ENCODE results near the gene CYP11A1. TPM values are rescaled to one million over a fixed set of nuclear protein-coding genes. Genes with fewer than 3 reads are reported as not detected.

The CYP11A1 gene
- total and polyA plus RNA-seq, 4 donors, result 0.15 to 0.97 (median 0.69) TPM

GRCh38 chr15:74335396-74335795 is 32.0 kb downstream of the CYP11A1 start:
- Histone ChIP-seq H3K27me3 (ENCODE audit: control insufficient read depth in 3 of 3, insufficient read depth in 3 of 3, low read length in 2 of 3) (no peaks in the 10 kb centered on the region), H3K36me3 (ENCODE audit: control insufficient read depth in 4 of 4, insufficient read depth in 4 of 4, low read length in 4 of 4) (no peaks in the 10 kb centered on the region), H3K9ac (ENCODE audit: insufficient read depth in 1 of 2, low read length in 2 of 2) (no peak overlapping the region), H3K27ac (ENCODE audit: low read depth in 1 of 2, low read length in 1 of 2) (no peak overlapping the region), H3K4me1 (ENCODE audit: control insufficient read depth in 5 of 5, insufficient read depth in 5 of 5, low read length in 5 of 5) (peaks cover 0 to 4% (median 0%) of the 10 kb centered on the region in 5 donors), H3K9me3 (ENCODE audit: control insufficient read depth in 4 of 4, insufficient read depth in 3 of 4, low read length in 3 of 4) (no peaks in the 10 kb centered on the region), H3K4me3 (no peak overlapping the region)
- WGBS, 2 donors, result 89 to 94% methylated on average over 8 of the region's 8 CpGs
- no peak for TF ChIP-seq CTCF (IDR thresholded peaks at IDR 0.05; ENCODE audit: control extremely low read depth, extremely low read depth)
- no peak for ATAC-seq (ENCODE audit: insufficient read depth, low FRiP score)
- DNase-seq, result no peak

- ATAC-seq (ENCODE audit: insufficient read depth, low FRiP score), result no peak
Measured at GRCh38 chr15:74334127-74334526, 33.3 kb downstream of the CYP11A1 start.

GRCh38 chr15:74333662-74334061 is 33.8 kb downstream of the CYP11A1 start:
- TF ChIP-seq CTCF (IDR thresholded peaks at IDR 0.05; ENCODE audit: control extremely low read depth, extremely low read depth), result no peak
- ATAC-seq (ENCODE audit: insufficient read depth, low FRiP score), result no peak
- Histone ChIP-seq H3K36me3 (ENCODE audit: control insufficient read depth in 4 of 4, insufficient read depth in 4 of 4, low read length in 4 of 4) (no peaks in the 10 kb centered on the region), H3K4me1 (ENCODE audit: control insufficient read depth in 5 of 5, insufficient read depth in 5 of 5, low read length in 5 of 5) (no peaks in the 10 kb centered on the region), H3K4me3 (no peak overlapping the region), H3K27ac (ENCODE audit: low read depth in 1 of 2, low read length in 1 of 2) (no peak overlapping the region), H3K9me3 (ENCODE audit: control insufficient read depth in 4 of 4, insufficient read depth in 3 of 4, low read length in 3 of 4) (no peaks in the 10 kb centered on the region), H3K9ac (ENCODE audit: insufficient read depth in 1 of 2, low read length in 2 of 2) (no peak overlapping the region), H3K27me3 (ENCODE audit: control insufficient read depth in 3 of 3, insufficient read depth in 3 of 3, low read length in 2 of 3) (no peaks in the 10 kb centered on the region)
- no peak for DNase-seq
- 89 to 94% methylated on average over 5 of the region's 5 CpGs for WGBS, 2 donors

More at GRCh38 chr15:74334127-74334526, 33.3 kb downstream of the CYP11A1 start:
- TF ChIP-seq CTCF (IDR thresholded peaks at IDR 0.05; ENCODE audit: control extremely low read depth, extremely low read depth), result no peak
- Histone ChIP-seq H3K4me3 (no peak overlapping the region), H3K27me3 (ENCODE audit: control insufficient read depth in 3 of 3, insufficient read depth in 3 of 3, low read length in 2 of 3) (no peaks in the 10 kb centered on the region), H3K4me1 (ENCODE audit: control insufficient read depth in 5 of 5, insufficient read depth in 5 of 5, low read length in 5 of 5) (no peaks in the 10 kb centered on the region), H3K36me3 (ENCODE audit: control insufficient read depth in 4 of 4, insufficient read depth in 4 of 4, low read length in 4 of 4) (no peaks in the 10 kb centered on the region), H3K9ac (ENCODE audit: insufficient read depth in 1 of 2, low read length in 2 of 2) (no peak overlapping the region), H3K9me3 (ENCODE audit: control insufficient read depth in 4 of 4, insufficient read depth in 3 of 4, low read length in 3 of 4) (no peaks in the 10 kb centered on the region), H3K27ac (ENCODE audit: low read depth in 1 of 2, low read length in 1 of 2) (no peak overlapping the region)
- 94 to 96% methylated on average over 1 of the region's 1 CpG for WGBS, 2 donors
- no peak for DNase-seq

- H3K9ac ChIP-seq (ENCODE audit: insufficient read depth in 1 of 2, low read length in 2 of 2), result no peak overlapping the region
- H3K9me3 ChIP-seq (ENCODE audit: control insufficient read depth in 4 of 4, insufficient read depth in 3 of 4, low read length in 3 of 4), result no peaks in the 10 kb centered on the region
- no peaks in the 10 kb centered on the region for H3K4me1 ChIP-seq (ENCODE audit: control insufficient read depth in 5 of 5, insufficient read depth in 5 of 5, low read length in 5 of 5)
- H3K27me3 ChIP-seq (ENCODE audit: control insufficient read depth in 3 of 3, insufficient read depth in 3 of 3, low read length in 2 of 3), result no peaks in the 10 kb centered on the region
- TF ChIP-seq CTCF (IDR thresholded peaks at IDR 0.05; ENCODE audit: control extremely low read depth, extremely low read depth), result no peak
- DNase-seq, result no peak
- no peak overlapping the region for H3K27ac ChIP-seq (ENCODE audit: low read depth in 1 of 2, low read length in 1 of 2)
- 94 to 98% methylated on average over 5 of the region's 5 CpGs for whole genome bisulfite sequencing, 2 donors
- no peaks in the 10 kb centered on the region for H3K36me3 ChIP-seq (ENCODE audit: control insufficient read depth in 4 of 4, insufficient read depth in 4 of 4, low read length in 4 of 4)
- H3K4me3 ChIP-seq, result no peak overlapping the region
- no peak for ATAC-seq (ENCODE audit: insufficient read depth, low FRiP score)
Measured at GRCh38 chr15:74333093-74333492, 34.4 kb downstream of the CYP11A1 start.
